ENCODE results near the gene ZNF624. TPM values are rescaled to one million over a fixed set of nuclear protein-coding genes. Genes with fewer than 3 reads are reported as not detected.

The ZNF624 gene
- total and polyA plus RNA-seq, 4 donors, result 0.26 to 2.4 (median 1.2) TPM

DNA sequence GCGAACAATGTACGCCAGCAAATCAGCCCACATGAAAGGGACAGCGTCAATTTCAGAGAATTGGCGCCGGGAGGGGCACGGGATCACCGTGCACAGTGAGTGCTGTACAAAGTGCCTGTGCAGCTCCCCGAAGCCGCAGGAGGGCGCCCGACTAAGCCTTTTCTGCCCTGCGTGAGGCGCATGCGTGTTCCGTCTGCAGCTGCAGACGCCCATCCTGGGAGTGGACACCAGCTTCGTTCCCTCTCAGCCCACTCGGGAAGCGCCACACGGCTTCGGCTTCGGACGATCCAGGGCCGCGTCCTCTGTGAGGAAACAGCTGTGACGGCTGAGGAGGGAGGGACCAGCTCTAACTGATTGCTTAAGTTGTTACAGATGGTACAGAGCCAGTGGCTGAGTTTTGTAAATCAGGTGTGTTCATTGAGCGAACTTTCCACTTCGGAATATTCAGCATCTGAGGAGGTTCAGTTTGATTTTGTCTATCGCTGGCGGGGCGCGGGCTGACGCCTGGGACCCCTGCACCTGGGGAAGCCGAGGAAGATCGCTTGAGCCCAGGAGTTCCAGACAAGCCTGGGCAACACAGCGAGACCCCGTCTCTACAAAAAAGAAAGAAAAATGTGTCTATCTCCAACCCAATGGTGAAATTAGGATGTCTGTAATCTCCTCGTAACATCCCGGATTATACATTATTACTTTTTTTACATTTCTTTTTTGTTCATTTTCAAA, 69.2 kb downstream of the ZNF624 start:
- Histone ChIP-seq H3K9ac (ENCODE audit: low read depth in 1 of 2, low read length in 2 of 2) (no peak overlapping the region), H3K36me3 (ENCODE audit: control insufficient read depth in 4 of 4, insufficient read depth in 3 of 4, low read depth in 1 of 4, low read length in 3 of 4) (no peaks in the 10 kb centered on the region), H3K27me3 (ENCODE audit: control insufficient read depth in 4 of 4, insufficient read depth in 4 of 4, low read length in 3 of 4) (peaks cover 0 to 3% (median 0%) of the 10 kb centered on the region in 4 donors), H3K27ac (ENCODE audit: low read depth in 1 of 2, low read length in 2 of 2) (peak overlapping the region in 1 of 2 donors; percentile 25), H3K4me1 (ENCODE audit: control insufficient read depth in 4 of 4, insufficient read depth in 4 of 4, low read length in 3 of 4) (peaks cover 0 to 8% (median 0%) of the 10 kb centered on the region in 4 donors), H3K4me3 (ENCODE audit: low read depth in 1 of 3, low read length in 3 of 3) (peak overlapping the region; percentile 2 to 25 (median 25)), H3K9me3 (ENCODE audit: control insufficient read depth in 4 of 4, low read length in 3 of 4) (peaks cover 0 to 3% (median 1%) of the 10 kb centered on the region in 4 donors)
- TF ChIP-seq RAD21 (IDR thresholded peaks at IDR 0.05), result peak; percentile 60 to 80
- peak; percentile 74 for TF ChIP-seq CTCF (IDR thresholded peaks at IDR 0.05; ENCODE audit: low read depth, low read length, missing input control)
- TF ChIP-seq ATF3 (IDR thresholded peaks at IDR 0.05), result no peak
- TF ChIP-seq, protein P1, sequence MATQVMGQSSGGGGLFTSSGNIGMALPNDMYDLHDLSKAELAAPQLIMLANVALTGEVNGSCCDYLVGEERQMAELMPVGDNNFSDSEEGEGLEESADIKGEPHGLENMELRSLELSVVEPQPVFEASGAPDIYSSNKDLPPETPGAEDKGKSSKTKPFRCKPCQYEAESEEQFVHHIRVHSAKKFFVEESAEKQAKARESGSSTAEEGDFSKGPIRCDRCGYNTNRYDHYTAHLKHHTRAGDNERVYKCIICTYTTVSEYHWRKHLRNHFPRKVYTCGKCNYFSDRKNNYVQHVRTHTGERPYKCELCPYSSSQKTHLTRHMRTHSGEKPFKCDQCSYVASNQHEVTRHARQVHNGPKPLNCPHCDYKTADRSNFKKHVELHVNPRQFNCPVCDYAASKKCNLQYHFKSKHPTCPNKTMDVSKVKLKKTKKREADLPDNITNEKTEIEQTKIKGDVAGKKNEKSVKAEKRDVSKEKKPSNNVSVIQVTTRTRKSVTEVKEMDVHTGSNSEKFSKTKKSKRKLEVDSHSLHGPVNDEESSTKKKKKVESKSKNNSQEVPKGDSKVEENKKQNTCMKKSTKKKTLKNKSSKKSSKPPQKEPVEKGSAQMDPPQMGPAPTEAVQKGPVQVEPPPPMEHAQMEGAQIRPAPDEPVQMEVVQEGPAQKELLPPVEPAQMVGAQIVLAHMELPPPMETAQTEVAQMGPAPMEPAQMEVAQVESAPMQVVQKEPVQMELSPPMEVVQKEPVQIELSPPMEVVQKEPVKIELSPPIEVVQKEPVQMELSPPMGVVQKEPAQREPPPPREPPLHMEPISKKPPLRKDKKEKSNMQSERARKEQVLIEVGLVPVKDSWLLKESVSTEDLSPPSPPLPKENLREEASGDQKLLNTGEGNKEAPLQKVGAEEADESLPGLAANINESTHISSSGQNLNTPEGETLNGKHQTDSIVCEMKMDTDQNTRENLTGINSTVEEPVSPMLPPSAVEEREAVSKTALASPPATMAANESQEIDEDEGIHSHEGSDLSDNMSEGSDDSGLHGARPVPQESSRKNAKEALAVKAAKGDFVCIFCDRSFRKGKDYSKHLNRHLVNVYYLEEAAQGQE (IDR thresholded peaks at IDR 0.05), result peak; percentile 24
- DNase-seq (ENCODE audit: low spot score), result peak; percentile 85
- 17% methylated on average over 39 of the region's 39 CpGs for WGBS

DNA sequence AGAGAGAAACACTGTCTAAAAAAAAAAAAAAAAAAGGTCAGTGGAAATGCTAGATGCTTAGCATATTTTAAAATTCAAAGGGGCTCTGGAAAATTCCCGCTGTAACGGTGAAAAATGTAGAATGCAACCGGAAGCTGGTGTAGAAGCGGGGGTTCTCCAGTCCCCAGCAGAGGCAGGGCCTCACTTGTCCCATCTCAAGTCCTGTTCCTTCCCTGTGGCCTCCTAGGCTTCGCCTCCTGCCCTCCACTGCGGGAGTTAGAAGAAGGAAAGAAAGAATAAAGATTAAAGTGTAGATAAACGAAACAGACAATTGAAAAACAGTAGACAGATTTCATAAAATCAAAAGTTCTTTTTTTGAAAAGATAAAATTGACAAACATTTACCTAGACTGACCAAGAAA, 69.9 kb downstream of the ZNF624 start:
- no peak for DNase-seq (ENCODE audit: low spot score)
- H3K27me3 ChIP-seq (ENCODE audit: control insufficient read depth in 4 of 4, insufficient read depth in 4 of 4, low read length in 3 of 4), result peaks cover 0 to 3% (median 0%) of the 10 kb centered on the region in 4 donors
- TF ChIP-seq GABPA (IDR thresholded peaks at IDR 0.05 in 1 of 2, conservative IDR thresholded peaks at IDR 0.05 in 1 of 2) (no peak), FOXA2 (IDR thresholded peaks at IDR 0.05) (no peak), HNF4A (conservative IDR thresholded peaks at IDR 0.05) (no peak), YY1 (IDR thresholded peaks at IDR 0.05) (no peak), HNF4G (IDR thresholded peaks at IDR 0.05) (no peak), RAD21 (IDR thresholded peaks at IDR 0.05) (no peak), FOXA1 (IDR thresholded peaks at IDR 0.05) (no peak), MAX (IDR thresholded peaks at IDR 0.05) (no peak), RXRA (IDR thresholded peaks at IDR 0.05) (no peak), TAF1 (conservative IDR thresholded peaks at IDR 0.05) (no peak)
- H3K9me3 ChIP-seq (ENCODE audit: control insufficient read depth in 4 of 4, low read length in 3 of 4), result peaks cover 0 to 3% (median 1%) of the 10 kb centered on the region in 4 donors
- WGBS, result 48% methylated on average over 7 of the region's 7 CpGs
- no peak overlapping the region for H3K9ac ChIP-seq (ENCODE audit: low read depth in 1 of 2, low read length in 2 of 2)
- H3K36me3 ChIP-seq (ENCODE audit: control insufficient read depth in 4 of 4, insufficient read depth in 3 of 4, low read depth in 1 of 4, low read length in 3 of 4), result no peaks in the 10 kb centered on the region
- H3K27ac ChIP-seq (ENCODE audit: low read depth in 1 of 2, low read length in 2 of 2), result no peak overlapping the region
- H3K4me1 ChIP-seq (ENCODE audit: control insufficient read depth in 4 of 4, insufficient read depth in 4 of 4, low read length in 3 of 4), result peaks cover 0 to 8% (median 0%) of the 10 kb centered on the region in 4 donors
- H3K4me3 ChIP-seq (ENCODE audit: low read depth in 1 of 3, low read length in 3 of 3), result no peak overlapping the region

Measured in liver (tissue), 9 donors.